Measurements from ENCODE around the gene SEC61B. TPM values are rescaled to one million over a fixed set of nuclear protein-coding genes. Genes with fewer than 3 reads are reported as not detected.
A peak's percentile ranks its signal among the peaks of the same experiment; 100 is the strongest.

SEC61B gene
- total and polyA plus RNA-seq, 12 donors, result 33.2 to 371 (median 200) TPM

- Histone ChIP-seq H3K9me3 (replicated peaks in 1 of 3) (no peaks in the 10 kb centered on the region), H3K27ac (no peak overlapping the region), H3K4me3 (no peak overlapping the region), H3K27me3 (no peaks in the 10 kb centered on the region), H3K36me3 (replicated peaks in 1 of 2) (peaks cover 0 to 39% of the 10 kb centered on the region in 2 donors), H3K4me1 (replicated peaks in 1 of 2) (peaks cover 6 to 29% of the 10 kb centered on the region in 2 donors)
- 76 to 89% (median 79%) methylated on average over 5 of the region's 5 CpGs for WGBS, 4 donors
- TF ChIP-seq POLR2A (IDR thresholded peaks at IDR 0.05) (no peak), CTCF (IDR thresholded peaks at IDR 0.05) (no peak)
- intact Hi-C loops (cut with DNase I), result no loop called here
- DNase-seq, result no peak
Observed at GRCh38 chr9:99226054-99226453, 4.0 kb downstream of the SEC61B start.

- H3K9me3 ChIP-seq (replicated peaks in 1 of 3), result no peaks in the 10 kb centered on the region
- H3K4me3 ChIP-seq, result no peak overlapping the region
- WGBS, 4 donors, result 89 to 94% (median 91%) methylated on average over 3 of the region's 3 CpGs
- H3K27me3 ChIP-seq, result no peaks in the 10 kb centered on the region
- H3K4me1 ChIP-seq (replicated peaks in 1 of 2), result peaks cover 0 to 4% of the 10 kb centered on the region in 2 donors
- TF ChIP-seq POLR2A (IDR thresholded peaks at IDR 0.05) (no peak), CTCF (IDR thresholded peaks at IDR 0.05) (no peak)
- peaks cover 0 to 50% of the 10 kb centered on the region in 2 donors for H3K36me3 ChIP-seq (replicated peaks in 1 of 2)
- intact Hi-C loops (cut with DNase I), result no loop called here
- no peak for DNase-seq
- H3K27ac ChIP-seq, result no peak overlapping the region
Observed at GRCh38 chr9:99230206-99230605, 8.1 kb downstream of the SEC61B start.

GRCh38 chr9:99231711-99232110 lies 9.6 kb downstream of the SEC61B start:
- intact Hi-C loops (cut with DNase I), result no loop called here
- peak in 2 of 7 donors; percentile 29 to 39 for DNase-seq
- no peaks in the 10 kb centered on the region for H3K27me3 ChIP-seq
- peaks cover 0 to 45% of the 10 kb centered on the region in 2 donors for H3K36me3 ChIP-seq (replicated peaks in 1 of 2)
- no peak overlapping the region for H3K27ac ChIP-seq
- 59 to 89% (median 85%) methylated on average over 2 of the region's 2 CpGs for WGBS, 4 donors
- no peak overlapping the region for H3K4me3 ChIP-seq
- TF ChIP-seq CTCF (IDR thresholded peaks at IDR 0.05), result peak in 5 of 6 experiments; percentile 20 to 45 (median 31)
- TF ChIP-seq POLR2A (IDR thresholded peaks at IDR 0.05), result no peak
- no peaks in the 10 kb centered on the region for H3K4me1 ChIP-seq (replicated peaks in 1 of 2)
- H3K9me3 ChIP-seq (replicated peaks in 1 of 3), result no peaks in the 10 kb centered on the region

- H3K27ac ChIP-seq, result no peak overlapping the region
- no peaks in the 10 kb centered on the region for H3K9me3 ChIP-seq (replicated peaks in 1 of 3)
- H3K4me3 ChIP-seq, result no peak overlapping the region
- intact Hi-C loops (cut with DNase I), result no loop called here
- DNase-seq, result no peak
- no peaks in the 10 kb centered on the region for H3K4me1 ChIP-seq (replicated peaks in 1 of 2)
- WGBS, 4 donors, result 84 to 100% (median 97%) methylated on average over 2 of the region's 2 CpGs
- H3K27me3 ChIP-seq, result no peaks in the 10 kb centered on the region
- TF ChIP-seq CTCF (IDR thresholded peaks at IDR 0.05), result no peak
- TF ChIP-seq POLR2A (IDR thresholded peaks at IDR 0.05), result no peak
- H3K36me3 ChIP-seq (replicated peaks in 1 of 2), result peaks cover 0 to 25% of the 10 kb centered on the region in 2 donors
Observed at GRCh38 chr9:99234618-99235017, 12.5 kb downstream of the SEC61B start.

Measured in adrenal gland (tissue), 12 donors.